Stimulated activated CD8-positive, alpha-beta memory T cell treated with anti-CD3 and anti-CD28 coated beads, Interleukin-12 subunit alpha, Interleukin-12 subunit beta, amount 100 ng/mL, for 24 hours (primary cell): ENCODE measurements around the gene KCNH4.
"Not testable (repeated sequence)": the region's sequence is repeated elsewhere in the genome, so short reads cannot be mapped to it uniquely, and the experiment has no call there.

Experiments used
- DNase-seq: peaks from one replicate; pipeline ENCODE4 v3.0.0-alpha.2; 2020; ENCODE audit errors: extremely low read depth

Gene KCNH4

DNA sequence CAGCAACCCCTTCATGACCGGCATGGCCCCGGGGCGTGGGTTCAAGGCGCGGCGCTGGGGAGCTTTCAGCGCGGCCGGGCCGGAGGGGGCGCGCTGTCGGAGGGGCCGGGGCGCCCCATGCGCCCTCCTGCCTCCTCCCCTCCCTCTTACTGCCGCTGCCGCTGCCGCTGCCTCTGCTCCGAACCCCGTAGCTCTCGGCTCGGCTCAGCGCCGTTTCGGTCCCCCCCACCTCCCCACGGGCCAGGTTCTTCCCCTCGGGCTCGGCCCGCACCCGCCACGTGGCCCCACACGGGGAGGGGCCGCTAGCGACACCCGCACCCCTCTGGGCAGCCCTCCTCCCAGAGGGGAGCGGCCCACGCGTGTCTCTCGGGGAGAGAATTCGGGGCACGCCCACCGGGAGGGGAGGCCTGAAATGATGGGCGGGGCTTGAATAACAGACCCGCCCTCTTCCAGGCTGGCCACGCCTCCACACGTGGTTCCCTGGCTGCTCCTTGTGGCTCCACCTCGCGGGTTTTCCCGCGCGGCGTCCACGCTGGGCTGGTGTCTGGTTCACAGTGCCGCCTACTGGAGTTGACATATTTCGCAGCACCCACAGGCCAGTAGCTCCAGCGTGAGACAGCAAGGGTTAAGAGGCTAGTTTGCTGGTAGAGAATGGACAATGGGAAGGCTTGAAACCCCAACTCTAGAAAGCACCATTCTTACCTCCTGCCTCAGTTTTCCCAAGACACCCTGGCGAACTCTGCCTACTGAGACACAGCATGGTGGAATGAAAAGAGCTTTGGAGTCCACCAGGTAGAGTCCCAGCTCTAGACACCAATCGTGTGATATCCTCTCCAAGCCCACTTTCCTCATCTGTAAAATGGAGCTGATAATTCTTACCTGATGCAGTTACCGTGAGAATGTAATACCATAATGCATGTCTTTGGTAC, at the start of gene KCNH4:
KCNH4 (minus strand) TSS at position 221 of the 929 bp plus-strand sequence; CDS start at position 24, 197 bp downstream.
- peak; percentile 65 for DNase-seq

DNA sequence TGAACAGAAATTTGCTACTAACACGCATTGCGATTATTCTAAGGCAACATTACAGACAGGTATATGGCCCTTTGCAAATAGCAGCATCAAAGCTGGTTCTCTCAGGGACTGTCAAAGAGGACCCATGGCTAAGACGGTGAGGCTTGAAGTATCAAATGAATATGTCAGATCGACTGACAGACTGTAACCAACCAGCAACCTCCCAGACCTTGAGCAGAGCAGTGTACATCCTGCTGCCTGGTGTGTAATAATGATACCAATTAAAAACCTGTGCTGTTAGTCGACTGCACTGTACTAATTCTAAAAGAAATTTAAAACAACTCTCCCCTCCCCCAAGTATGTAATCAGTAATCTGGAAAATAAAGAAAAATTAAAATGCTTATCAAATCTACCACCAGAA, 49.3 kb upstream of the KCNH4 start:
- no peak for DNase-seq

DNA sequence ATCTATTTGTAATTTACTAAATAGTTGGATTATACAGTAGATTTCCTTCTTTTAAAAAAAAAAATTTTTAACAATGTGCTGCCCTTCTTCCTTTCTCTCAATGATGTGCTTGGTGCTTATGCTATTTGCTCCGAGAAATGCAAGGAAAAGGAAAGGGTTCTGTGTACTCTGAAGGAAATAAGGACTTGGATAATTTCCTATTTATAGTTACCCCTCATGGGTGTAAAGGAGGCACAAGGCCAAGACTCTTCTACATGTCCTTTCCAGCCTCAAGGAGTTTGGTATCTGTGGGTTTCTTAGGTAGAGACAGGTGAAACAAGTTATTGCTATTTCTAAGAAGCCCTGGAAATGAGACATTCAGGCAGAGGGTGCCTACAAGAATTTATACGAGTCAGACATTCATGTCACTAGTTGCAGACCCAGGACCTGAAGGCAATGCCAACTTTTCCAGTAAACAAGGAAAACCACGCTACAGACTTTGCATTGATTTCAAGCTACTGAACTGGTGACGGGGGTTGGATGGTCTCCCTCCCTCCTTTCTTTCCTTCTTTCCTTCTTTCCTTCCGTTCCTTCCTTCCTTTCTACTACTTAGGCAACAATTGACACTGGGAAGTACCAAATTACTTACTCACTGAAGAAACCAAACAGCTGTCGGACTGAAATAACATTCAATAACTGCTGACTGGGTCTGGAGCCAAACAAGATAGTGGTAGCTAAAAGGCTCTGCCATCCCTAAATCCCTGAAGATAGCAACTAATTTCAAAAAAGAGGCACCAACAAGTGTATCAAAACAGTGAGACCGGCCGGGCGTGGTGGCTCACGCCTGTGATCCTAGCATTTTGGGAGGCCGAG, 47.1 kb upstream of the KCNH4 start:
- no peak for DNase-seq

- DNase-seq: no peak
These were observed 44.7 kb upstream of the KCNH4 start for GRCh38 chr17:42225646-42226045.

DNA sequence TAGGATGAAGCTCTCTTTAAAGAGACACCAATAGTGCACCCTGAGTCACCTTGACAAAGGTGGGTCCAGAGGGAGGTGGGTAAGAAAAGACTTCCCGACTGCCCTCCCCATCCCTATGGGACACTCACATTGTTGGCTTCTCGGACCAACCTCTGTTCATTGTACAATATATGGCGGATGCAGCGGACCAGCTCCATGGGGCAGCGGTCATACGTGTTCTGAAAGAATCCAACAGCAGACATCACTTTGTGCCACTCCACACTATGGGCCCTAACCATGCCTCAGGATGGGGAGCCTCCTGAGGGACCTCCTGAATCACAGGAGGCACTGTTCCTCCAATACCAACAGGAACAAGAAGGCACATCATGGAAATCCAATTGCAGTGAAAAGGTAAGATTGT, 43.7 kb upstream of the KCNH4 start:
- no peak for DNase-seq

GRCh38 chr17:42221886-42222745, 41.2 kb upstream of the KCNH4 start:
- DNase-seq: no peak

DNA sequence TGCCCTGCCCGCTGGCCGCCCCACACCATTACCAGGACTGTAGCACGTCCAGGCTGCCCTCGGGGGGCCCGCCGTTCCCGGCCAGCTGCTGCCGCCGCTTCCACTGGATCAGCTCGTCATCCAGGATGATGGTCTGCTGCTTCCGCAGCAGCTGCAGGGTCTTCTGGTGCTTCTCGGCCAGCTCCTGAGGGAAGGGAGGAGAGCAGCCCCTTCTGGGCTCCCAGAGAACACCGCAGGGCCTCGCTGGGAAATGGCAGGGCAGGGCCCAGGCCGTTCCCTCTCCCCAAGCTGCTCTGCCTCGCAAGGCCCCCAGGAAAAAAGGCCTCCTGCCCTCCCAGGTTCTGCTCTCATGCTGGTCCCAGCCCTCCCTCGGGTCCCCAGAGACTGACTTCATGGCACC, 38.3 kb upstream of the KCNH4 start:
- not testable (repeated sequence) for DNase-seq

- no peak for DNase-seq
These were observed 33.2 kb upstream of the KCNH4 start for GRCh38 chr17:42214156-42214555.

GRCh38 chr17:42212382-42212781, 31.4 kb upstream of the KCNH4 start:
- DNase-seq: no peak

GRCh38 chr17:42211921-42212341, 31.0 kb upstream of the KCNH4 start:
- not testable (repeated sequence) for DNase-seq

GRCh38 chr17:42210046-42210445, 29.1 kb upstream of the KCNH4 start:
- no peak for DNase-seq

GRCh38 chr17:42206153-42206612, 25.2 kb upstream of the KCNH4 start:
- DNase-seq: not testable (repeated sequence)

DNA sequence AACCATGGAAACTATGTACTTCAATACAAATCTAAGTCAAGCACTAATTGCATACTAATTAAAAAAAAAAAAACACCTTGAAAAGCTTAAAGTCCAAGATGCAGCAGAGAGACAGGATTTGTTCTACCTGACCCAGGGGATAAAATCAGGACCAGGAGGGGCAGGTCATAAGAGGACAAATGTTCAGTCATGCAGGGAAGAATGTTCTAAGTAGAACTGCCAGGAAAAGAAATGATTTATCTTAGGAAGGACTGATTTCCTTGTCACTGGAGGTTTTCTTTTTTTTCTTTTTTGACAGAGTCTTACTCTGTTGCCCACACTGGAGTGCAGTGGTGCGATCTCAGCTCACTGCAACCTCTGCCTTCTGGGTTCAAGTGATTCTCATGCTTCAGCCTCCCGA, 22.4 kb upstream of the KCNH4 start:
- no peak for DNase-seq

DNA sequence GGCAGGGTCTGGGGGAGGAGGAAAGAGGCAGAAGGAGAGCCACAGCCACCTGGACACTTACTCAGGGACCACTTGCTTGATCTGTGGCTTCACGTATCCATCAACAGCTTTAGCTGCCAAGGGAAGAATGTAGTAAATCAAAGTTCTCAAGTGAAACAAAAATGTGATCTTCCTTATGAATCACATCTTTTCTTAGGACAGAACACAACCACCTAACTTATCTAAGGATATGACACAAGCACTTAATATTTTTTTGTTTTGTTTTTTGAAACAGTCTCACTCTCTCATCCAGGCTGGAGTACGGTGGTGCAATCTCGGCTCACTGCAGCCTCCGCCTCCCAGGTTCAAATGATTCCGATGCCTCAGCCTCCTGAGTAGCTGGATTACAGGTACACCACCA, 21.8 kb upstream of the KCNH4 start:
- DNase-seq: no peak

DNA sequence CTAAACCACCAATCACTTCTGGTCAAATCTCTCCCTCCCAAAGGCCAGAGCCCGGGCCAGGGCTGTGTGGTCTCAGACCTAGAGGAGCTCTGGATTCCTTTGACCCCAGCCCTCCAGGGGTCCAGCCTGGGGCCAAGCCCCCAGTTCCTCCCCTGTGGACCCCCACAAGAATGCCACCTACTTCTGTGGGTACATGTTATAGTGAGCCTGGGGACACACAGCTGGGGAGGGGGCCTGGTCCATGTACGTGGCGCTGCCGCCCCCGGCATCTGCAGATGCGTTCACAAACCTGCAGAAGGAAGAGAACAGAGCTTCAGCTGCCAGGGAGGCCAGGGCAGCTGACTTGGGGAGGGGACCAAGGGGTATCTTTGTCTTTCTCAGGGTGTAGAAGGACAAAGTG, 21.2 kb upstream of the KCNH4 start:
- DNase-seq: no peak

- DNase-seq: no peak
These were observed 20.5 kb upstream of the KCNH4 start for GRCh38 chr17:42201458-42201772.

GRCh38 chr17:42200706-42201457, 19.9 kb upstream of the KCNH4 start:
- DNase-seq: no peak

- DNase-seq: no peak
These were observed 18.6 kb upstream of the KCNH4 start for GRCh38 chr17:42199416-42200011.

DNA sequence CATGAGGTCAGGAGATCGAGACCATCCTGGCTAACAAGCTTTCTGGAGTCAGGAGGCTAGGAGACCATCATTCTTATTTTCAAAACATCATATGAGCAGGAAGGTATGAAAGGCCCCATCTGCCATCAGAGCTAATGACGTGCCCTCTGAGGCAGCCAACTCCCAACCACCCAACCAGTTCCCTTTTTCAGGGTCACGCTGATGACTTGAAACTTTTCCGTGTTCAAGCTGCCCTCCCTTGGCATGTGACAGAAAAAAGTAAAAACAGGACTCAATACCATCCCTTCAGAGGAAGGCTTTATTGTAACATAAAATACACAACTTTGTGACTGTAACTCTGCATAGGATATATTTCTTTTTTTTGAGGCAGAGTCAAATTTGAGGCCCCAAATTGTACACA, 18.0 kb upstream of the KCNH4 start:
- DNase-seq: no peak

DNA sequence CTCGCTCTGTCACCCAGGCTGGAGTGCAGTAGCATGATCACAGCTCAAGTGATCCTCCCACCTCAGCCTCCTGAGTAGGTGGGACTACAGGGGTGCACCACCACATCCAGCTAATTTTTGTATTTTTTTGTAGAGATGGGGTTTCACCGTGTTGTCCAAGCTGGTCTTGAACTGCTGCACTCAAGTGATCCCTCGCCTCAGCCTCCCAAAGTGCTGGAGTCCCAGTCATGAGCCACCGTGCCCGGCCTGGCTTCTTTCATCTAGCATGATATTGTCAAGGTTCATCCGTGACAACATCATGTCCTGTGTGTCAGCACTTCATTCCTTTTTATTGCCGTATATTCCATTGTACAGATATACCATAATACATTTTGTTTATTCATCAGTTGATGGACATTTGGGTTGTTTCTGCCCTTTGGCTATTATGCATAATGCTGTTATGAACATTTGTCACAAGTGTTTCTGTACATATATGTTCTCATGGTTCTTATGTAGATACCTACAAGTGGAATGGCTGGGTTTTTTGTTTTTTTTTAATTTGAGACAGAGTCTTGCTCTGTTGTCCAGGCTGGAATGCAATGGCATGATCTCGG, 16.7 kb upstream of the KCNH4 start:
- no peak for DNase-seq
